SK-N-SH (cell line): ENCODE results near the gene HNRNPUL1. TPM values are rescaled to one million over a fixed set of nuclear protein-coding genes. Genes with fewer than 3 reads are reported as not detected.

Experiments used
- CTCF ChIA-PET: fragments of 300-600, 350-600 bp; formaldehyde crosslinking; extraction: SDS; loops from one replicate; lab custom pipeline; 2021; lab: Yijun Ruan, JAX
- POLR2A ChIA-PET: fragments of 350-600 bp; sonication (Branson Sonifier 250); formaldehyde crosslinking; extraction: SDS; loops from one replicate; lab custom pipeline; 2020; ENCODE audit warnings: antibody characterized with exemption, inconsistent platforms; lab: Yijun Ruan, JAX
- DNase-seq: peaks from one replicate; pipeline ENCODE4 v3.0.0; 2012
- H2AFZ ChIP-seq: fragments of 200-600 bp; sonication (generic); 2 replicates; pipeline ENCODE4 v1.8.1; 2016; ENCODE audit warnings: antibody characterized with exemption, mild to moderate bottlenecking, low read depth
- H3F3A ChIP-seq: fragments of 200-600 bp; sonication (generic); replicated peaks from 2 replicates; pipeline ENCODE3; 2016; ENCODE audit warnings: antibody characterized with exemption, mild to moderate bottlenecking; ENCODE audit not compliant: insufficient read depth
- H3K27ac ChIP-seq, 2 experiments: fragments of 200-500 bp in 1 of 2; fragments of 200-600 bp in 1 of 2; sonication (Bioruptor generic) in 1 of 2; sonication (generic), shearing (Covaris generic) in 1 of 2; 2 replicates each; pipeline versions ENCODE4 v1.5.1 to v1.6.1; 2014 to 2016; ENCODE audit warnings: low read depth in 2 of 2, inconsistent platforms in 1 of 2, low read length in 1 of 2, mild to moderate bottlenecking in 1 of 2, mixed read lengths in 1 of 2
- H3K27me3 ChIP-seq: fragments of 200-600 bp; sonication (generic), shearing (Covaris generic); 2 replicates; pipeline ENCODE4 v1.6.1; 2016; ENCODE audit warnings: mixed run types; ENCODE audit not compliant: insufficient read depth
- H3K36me3 ChIP-seq, 2 experiments: fragments of 200-500 bp in 1 of 2; fragments of 200-600 bp in 1 of 2; sonication (Bioruptor generic) in 1 of 2; sonication (generic) in 1 of 2; replicated peaks in 1 of 2; 2 replicates each; pipeline versions ENCODE3 to v1.5.1; 2014 to 2016; ENCODE audit warnings: low read length in 1 of 2, mild to moderate bottlenecking in 1 of 2; ENCODE audit not compliant: insufficient read depth in 2 of 2, control insufficient read depth in 1 of 2
- H3K4me1 ChIP-seq, 2 experiments: fragments of 200-500 bp in 1 of 2; fragments of 200-600 bp in 1 of 2; sonication (Bioruptor generic) in 1 of 2; sonication (generic), shearing (Covaris generic) in 1 of 2; 2 replicates each; pipeline versions ENCODE4 v1.5.1 to v1.6.1; 2014 to 2016; ENCODE audit warnings: low read depth in 1 of 2, low read length in 1 of 2, mixed run types in 1 of 2; ENCODE audit not compliant: insufficient read depth in 2 of 2, control insufficient read depth in 1 of 2
- H3K4me2 ChIP-seq: fragments of 200-600 bp; sonication (generic), shearing (Covaris generic); 2 replicates; pipeline ENCODE4 v1.6.1; 2017; ENCODE audit warnings: mixed run types
- H3K4me3 ChIP-seq, 2 experiments: fragments of 200-500 bp in 1 of 2; fragments of 200-600 bp in 1 of 2; sonication (Bioruptor generic) in 1 of 2; sonication (generic), shearing (Covaris generic) in 1 of 2; 2 replicates each; pipeline versions ENCODE4 v1.5.1 to v1.8.1; 2014 to 2016; ENCODE audit warnings: low read depth in 2 of 2, inconsistent platforms in 1 of 2, low read length in 1 of 2, mild to moderate bottlenecking in 1 of 2, mixed read lengths in 1 of 2, moderate library complexity in 1 of 2
- H3K79me2 ChIP-seq: fragments of 200-600 bp; sonication (generic); 2 replicates; pipeline ENCODE4 v1.8.1; 2017; ENCODE audit warnings: mild to moderate bottlenecking; ENCODE audit not compliant: insufficient read depth
- H3K9ac ChIP-seq: fragments of 200-600 bp; sonication (generic); 2 replicates; pipeline ENCODE4 v1.6.1; 2017; ENCODE audit warnings: mixed run types
- H3K9me2 ChIP-seq: fragments of 200-600 bp; sonication (generic); 2 replicates; pipeline ENCODE4 v1.6.1; 2017; ENCODE audit warnings: mixed run types
- H3K9me3 ChIP-seq: fragments of 200-600 bp; sonication (generic); 2 replicates; pipeline ENCODE4 v1.6.1; 2017; ENCODE audit warnings: mixed run types, mild to moderate bottlenecking, moderate library complexity
- H4K20me1 ChIP-seq: fragments of 200-600 bp; sonication (generic); 2 replicates; pipeline ENCODE4 v1.6.1; 2017; ENCODE audit warnings: mild to moderate bottlenecking, mixed run types; ENCODE audit not compliant: insufficient read depth
- EZH2phosphoT487 ChIP-seq: fragments of 200-600 bp; sonication (generic); IDR thresholded peaks from 2 replicates; pipeline ENCODE4 v1.6.1; 2017; ENCODE audit warnings: low read depth, mixed run types, mild to moderate bottlenecking, antibody characterized with exemption, moderate library complexity, borderline replicate concordance
- MEF2A ChIP-seq: IDR thresholded peaks from 2 replicates; pipeline ENCODE4 v1.4.0; 2012; ENCODE audit warnings: low read depth, borderline replicate concordance
- SIN3A ChIP-seq: IDR thresholded peaks from 2 replicates; pipeline ENCODE4 v1.6.1; 2012; ENCODE audit warnings: low read depth, mild to moderate bottlenecking, low read length, moderate library complexity, borderline replicate concordance
- YY1 ChIP-seq: IDR thresholded peaks from 2 replicates; pipeline ENCODE4 v1.4.0; 2012; ENCODE audit warnings: low read depth, mild to moderate bottlenecking
- WGBS: methylation state at CpG from one replicate; pipeline ENCODE4 v1.1.6; 2017; ENCODE audit warnings: low lambda C conversion rate; 5-methylcytosine and 5-hydroxymethylcytosine counted together
- polyA plus RNA-seq, 3 experiments: library from polyadenylated mRNA; depleted of rRNA; stranded (reverse); fragments of >200 nt; gene quantifications; 2 replicates each; pipeline ENCODE4 v1.2.3, GENCODE V29; 2012
- TF ChIP-seq, protein P1 (sequence below): IDR thresholded peaks from 2 replicates; pipeline ENCODE4; 2012
- TF ChIP-seq, protein P2 (sequence below): IDR thresholded peaks from 2 replicates; pipeline ENCODE4 v1.4.0; 2012; ENCODE audit warnings: low read depth, borderline replicate concordance
- TF ChIP-seq, protein P3 (sequence below): IDR thresholded peaks from 2 replicates; pipeline ENCODE4 v1.6.1; 2012; ENCODE audit warnings: mild to moderate bottlenecking, low read depth, low read length, moderate library complexity
- TF ChIP-seq, protein P4 (sequence below): fragments of 200-600 bp; sonication (generic); IDR thresholded peaks from 2 replicates; pipeline ENCODE4 v1.6.1; 2017; ENCODE audit warnings: antibody characterized with exemption, mild to moderate bottlenecking, moderate library complexity
- TF ChIP-seq, protein P5 (sequence below): IDR thresholded peaks from 2 replicates; pipeline ENCODE4 v1.4.0; 2012; ENCODE audit warnings: low read depth

HNRNPUL1 gene
- polyA plus RNA-seq, 1 of the 3 experiments (the other 2 are of a cell fraction), result 41.5 TPM

DNA sequence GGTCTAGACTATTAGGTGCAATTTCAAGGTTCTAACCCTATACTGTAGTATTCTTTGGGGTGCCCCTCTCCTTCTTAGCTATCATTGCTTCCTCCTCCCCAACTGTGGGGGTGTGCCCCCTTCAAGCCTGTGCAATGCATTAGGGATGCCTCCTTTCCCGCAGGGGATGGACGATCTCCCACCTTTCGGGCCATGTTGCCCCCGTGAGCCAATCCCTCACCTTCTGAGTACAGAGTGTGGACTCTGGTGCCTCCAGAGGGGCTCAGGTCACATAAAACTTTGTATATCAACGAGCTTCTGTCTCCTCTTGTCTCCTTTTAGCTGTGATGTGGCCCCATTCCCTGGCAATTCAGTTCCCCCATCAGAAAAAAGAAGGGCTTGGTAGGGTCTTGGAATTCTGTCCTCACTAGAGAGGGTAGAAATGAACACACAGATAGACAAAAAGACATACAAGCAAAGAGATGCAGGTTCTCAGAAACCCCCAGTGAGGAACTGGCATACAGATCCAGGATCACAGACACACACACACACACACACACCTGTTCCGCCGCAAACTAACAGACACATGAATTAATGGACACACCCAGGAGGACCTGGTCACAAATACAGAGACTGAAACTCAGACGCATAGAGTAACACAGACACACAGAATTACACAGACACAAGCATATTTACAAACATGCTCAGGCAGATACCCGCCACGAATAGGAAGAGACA is 2.5 kb upstream of the HNRNPUL1 start:
- Histone ChIP-seq H3K4me3 (peak overlapping the region; percentile 71), H2AFZ (no peak overlapping the region), H3K9ac (peak overlapping the region; percentile 87; the same call in 1 of the 2 replicates), H3K27me3 (no peaks in the 10 kb centered on the region), H3K27ac (peak overlapping the region; percentile 64 to 95; a peak in 3 of 4 replicates), H3F3A (peaks cover 60% of the 10 kb centered on the region), H3K9me3 (no peaks in the 10 kb centered on the region), H3K79me2 (peaks cover 29% of the 10 kb centered on the region), H3K36me3 (peaks cover 31 to 47% of the 10 kb centered on the region in 2 experiments), H3K4me2 (peak overlapping the region; percentile 87), H4K20me1 (peaks cover 4% of the 10 kb centered on the region; the same call in 1 of the 2 replicates), H3K9me2 (no peaks in the 10 kb centered on the region), H3K4me1 (peaks cover 7 to 8% of the 10 kb centered on the region in 2 experiments; a peak in 2 of 4 replicates)
- 75% methylated on average over 10 of the region's 10 CpGs for WGBS
- TF ChIP-seq, protein P1, sequence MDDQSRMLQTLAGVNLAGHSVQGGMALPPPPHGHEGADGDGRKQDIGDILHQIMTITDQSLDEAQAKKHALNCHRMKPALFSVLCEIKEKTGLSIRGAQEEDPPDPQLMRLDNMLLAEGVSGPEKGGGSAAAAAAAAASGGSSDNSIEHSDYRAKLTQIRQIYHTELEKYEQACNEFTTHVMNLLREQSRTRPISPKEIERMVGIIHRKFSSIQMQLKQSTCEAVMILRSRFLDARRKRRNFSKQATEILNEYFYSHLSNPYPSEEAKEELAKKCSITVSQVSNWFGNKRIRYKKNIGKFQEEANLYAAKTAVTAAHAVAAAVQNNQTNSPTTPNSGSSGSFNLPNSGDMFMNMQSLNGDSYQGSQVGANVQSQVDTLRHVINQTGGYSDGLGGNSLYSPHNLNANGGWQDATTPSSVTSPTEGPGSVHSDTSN, result no peak
- TF ChIP-seq, protein P2, sequence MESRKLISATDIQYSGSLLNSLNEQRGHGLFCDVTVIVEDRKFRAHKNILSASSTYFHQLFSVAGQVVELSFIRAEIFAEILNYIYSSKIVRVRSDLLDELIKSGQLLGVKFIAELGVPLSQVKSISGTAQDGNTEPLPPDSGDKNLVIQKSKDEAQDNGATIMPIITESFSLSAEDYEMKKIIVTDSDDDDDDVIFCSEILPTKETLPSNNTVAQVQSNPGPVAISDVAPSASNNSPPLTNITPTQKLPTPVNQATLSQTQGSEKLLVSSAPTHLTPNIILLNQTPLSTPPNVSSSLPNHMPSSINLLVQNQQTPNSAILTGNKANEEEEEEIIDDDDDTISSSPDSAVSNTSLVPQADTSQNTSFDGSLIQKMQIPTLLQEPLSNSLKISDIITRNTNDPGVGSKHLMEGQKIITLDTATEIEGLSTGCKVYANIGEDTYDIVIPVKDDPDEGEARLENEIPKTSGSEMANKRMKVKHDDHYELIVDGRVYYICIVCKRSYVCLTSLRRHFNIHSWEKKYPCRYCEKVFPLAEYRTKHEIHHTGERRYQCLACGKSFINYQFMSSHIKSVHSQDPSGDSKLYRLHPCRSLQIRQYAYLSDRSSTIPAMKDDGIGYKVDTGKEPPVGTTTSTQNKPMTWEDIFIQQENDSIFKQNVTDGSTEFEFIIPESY, result peak; percentile 5; the same call in 1 of the 2 replicates
- no peak for TF ChIP-seq YY1
- DNase-seq, result no peak
- ChIA-PET CTCF (interaction anchor here (1.0 to 4.7 kb wide), 7 partner anchors 9 to 598 kb away, joined by 3 to 61 read pairs (median 4); no protein-coding TSS in a partner anchor), POLR2A (no interaction called here)

DNA sequence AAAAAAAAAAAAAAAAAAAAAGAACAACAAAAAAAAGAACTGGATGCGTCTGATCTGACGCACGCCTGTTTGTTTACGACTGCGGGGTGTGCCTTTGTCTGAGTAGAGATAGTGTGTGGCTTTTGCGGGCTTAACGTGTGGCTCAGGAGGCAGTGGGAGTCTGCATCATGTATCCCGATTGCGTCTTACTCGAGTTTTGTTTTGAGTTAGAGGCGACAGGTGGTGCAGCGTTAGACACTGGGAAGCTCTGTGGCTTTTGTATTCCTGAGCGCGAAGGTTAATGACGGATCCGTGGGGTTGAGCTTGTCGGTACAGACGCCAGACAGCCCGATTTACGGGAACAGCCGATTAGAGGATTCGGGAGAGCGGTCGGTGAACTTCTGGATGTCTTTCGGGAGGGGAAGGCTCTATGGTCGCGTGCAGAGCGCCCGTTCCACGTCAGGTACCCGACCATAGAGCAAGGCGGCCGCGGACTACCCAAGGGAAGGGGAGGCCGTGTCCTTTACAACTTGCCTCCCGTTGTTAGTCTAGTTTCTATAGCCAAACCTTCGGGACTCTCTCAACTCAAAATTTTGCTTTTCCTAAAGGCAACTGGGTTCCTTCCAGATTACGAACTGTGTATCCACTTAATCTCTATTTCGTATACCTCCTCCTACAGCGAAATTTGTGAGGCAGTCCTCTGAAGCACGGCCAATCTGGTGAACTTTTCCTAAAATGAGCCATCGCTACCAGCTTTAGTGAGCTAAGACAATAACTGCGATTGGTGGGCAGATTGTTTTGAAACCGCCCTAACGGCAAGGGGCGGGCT is 926 bp upstream of the HNRNPUL1 start:
- H3F3A ChIP-seq, result peaks cover 47% of the 10 kb centered on the region
- 2% methylated on average over 32 of the region's 46 CpGs for WGBS
- H3K4me3 ChIP-seq, result peak overlapping the region; percentile 71
- peaks cover 45% of the 10 kb centered on the region for H3K79me2 ChIP-seq
- H3K9ac ChIP-seq, result peak overlapping the region; percentile 87
- ChIA-PET POLR2A (interaction anchor here (1.0 to 2.0 kb wide), 2 partner anchors 40 to 45 kb away, joined by 6 read pairs; no protein-coding TSS in a partner anchor), CTCF (interaction anchor here (0.5 to 4.7 kb wide), 17 partner anchors 8 to 842 kb away, joined by 3 to 61 read pairs (median 3); no protein-coding TSS in a partner anchor)
- peaks cover 11 to 12% of the 10 kb centered on the region in 2 experiments; a peak in 2 of 4 replicates for H3K4me1 ChIP-seq
- no peaks in the 10 kb centered on the region for H3K9me3 ChIP-seq
- no peaks in the 10 kb centered on the region for H3K27me3 ChIP-seq
- no peak overlapping the region for H2AFZ ChIP-seq
- H3K9me2 ChIP-seq, result no peaks in the 10 kb centered on the region
- peaks cover 20% of the 10 kb centered on the region for H4K20me1 ChIP-seq
- H3K36me3 ChIP-seq, result peaks cover 30 to 42% of the 10 kb centered on the region in 2 experiments
- peak overlapping the region; percentile 95 to 96 for H3K27ac ChIP-seq
- DNase-seq, result peak; percentile 50
- peak overlapping the region; percentile 87 for H3K4me2 ChIP-seq
- TF ChIP-seq, protein P3, sequence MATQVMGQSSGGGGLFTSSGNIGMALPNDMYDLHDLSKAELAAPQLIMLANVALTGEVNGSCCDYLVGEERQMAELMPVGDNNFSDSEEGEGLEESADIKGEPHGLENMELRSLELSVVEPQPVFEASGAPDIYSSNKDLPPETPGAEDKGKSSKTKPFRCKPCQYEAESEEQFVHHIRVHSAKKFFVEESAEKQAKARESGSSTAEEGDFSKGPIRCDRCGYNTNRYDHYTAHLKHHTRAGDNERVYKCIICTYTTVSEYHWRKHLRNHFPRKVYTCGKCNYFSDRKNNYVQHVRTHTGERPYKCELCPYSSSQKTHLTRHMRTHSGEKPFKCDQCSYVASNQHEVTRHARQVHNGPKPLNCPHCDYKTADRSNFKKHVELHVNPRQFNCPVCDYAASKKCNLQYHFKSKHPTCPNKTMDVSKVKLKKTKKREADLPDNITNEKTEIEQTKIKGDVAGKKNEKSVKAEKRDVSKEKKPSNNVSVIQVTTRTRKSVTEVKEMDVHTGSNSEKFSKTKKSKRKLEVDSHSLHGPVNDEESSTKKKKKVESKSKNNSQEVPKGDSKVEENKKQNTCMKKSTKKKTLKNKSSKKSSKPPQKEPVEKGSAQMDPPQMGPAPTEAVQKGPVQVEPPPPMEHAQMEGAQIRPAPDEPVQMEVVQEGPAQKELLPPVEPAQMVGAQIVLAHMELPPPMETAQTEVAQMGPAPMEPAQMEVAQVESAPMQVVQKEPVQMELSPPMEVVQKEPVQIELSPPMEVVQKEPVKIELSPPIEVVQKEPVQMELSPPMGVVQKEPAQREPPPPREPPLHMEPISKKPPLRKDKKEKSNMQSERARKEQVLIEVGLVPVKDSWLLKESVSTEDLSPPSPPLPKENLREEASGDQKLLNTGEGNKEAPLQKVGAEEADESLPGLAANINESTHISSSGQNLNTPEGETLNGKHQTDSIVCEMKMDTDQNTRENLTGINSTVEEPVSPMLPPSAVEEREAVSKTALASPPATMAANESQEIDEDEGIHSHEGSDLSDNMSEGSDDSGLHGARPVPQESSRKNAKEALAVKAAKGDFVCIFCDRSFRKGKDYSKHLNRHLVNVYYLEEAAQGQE, result no peak
- TF ChIP-seq, protein P2, result no peak
- TF ChIP-seq SIN3A (peak; percentile 10; the same call in 1 of the 2 replicates), EZH2phosphoT487 (no peak), MEF2A (no peak)
- TF ChIP-seq, protein P4, sequence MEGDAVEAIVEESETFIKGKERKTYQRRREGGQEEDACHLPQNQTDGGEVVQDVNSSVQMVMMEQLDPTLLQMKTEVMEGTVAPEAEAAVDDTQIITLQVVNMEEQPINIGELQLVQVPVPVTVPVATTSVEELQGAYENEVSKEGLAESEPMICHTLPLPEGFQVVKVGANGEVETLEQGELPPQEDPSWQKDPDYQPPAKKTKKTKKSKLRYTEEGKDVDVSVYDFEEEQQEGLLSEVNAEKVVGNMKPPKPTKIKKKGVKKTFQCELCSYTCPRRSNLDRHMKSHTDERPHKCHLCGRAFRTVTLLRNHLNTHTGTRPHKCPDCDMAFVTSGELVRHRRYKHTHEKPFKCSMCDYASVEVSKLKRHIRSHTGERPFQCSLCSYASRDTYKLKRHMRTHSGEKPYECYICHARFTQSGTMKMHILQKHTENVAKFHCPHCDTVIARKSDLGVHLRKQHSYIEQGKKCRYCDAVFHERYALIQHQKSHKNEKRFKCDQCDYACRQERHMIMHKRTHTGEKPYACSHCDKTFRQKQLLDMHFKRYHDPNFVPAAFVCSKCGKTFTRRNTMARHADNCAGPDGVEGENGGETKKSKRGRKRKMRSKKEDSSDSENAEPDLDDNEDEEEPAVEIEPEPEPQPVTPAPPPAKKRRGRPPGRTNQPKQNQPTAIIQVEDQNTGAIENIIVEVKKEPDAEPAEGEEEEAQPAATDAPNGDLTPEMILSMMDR, result no peak
- TF ChIP-seq, protein P5, sequence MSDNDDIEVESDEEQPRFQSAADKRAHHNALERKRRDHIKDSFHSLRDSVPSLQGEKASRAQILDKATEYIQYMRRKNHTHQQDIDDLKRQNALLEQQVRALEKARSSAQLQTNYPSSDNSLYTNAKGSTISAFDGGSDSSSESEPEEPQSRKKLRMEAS, result no peak; the same call in 1 of the 2 replicates
